Stimulated activated CD8-positive, alpha-beta memory T cell treated with anti-CD3 and anti-CD28 coated beads, Interleukin-12 subunit alpha, Interleukin-12 subunit beta, amount 100 ng/mL, for 4 hours (primary cell): ENCODE measurements around the gene ZNF318.
A peak's percentile ranks its signal among the peaks of the same experiment; 100 is the strongest.
"Not testable (repeated sequence)": the region's sequence is repeated elsewhere in the genome, so short reads cannot be mapped to it uniquely, and the experiment has no call there.

ENCODE experiments used
- DNase-seq: peaks from one replicate; pipeline ENCODE4 v3.0.0-alpha.2; 2020; ENCODE audit warnings: low read depth

Gene ZNF318

GRCh38 chr6:43369174-43370002, at the start of gene ZNF318:
TSS of gene ZNF318 (minus strand) at chr6:43369647. CDS start at chr6:43369365, 282 bp downstream.
- DNase-seq: peak; percentile 92

GRCh38 chr6:43416935-43417334, 47.5 kb upstream of the ZNF318 start:
- DNase-seq: no peak

GRCh38 chr6:43415275-43415674, 45.8 kb upstream of the ZNF318 start:
- DNase-seq: not testable (repeated sequence)

GRCh38 chr6:43413002-43413401, 43.6 kb upstream of the ZNF318 start:
- no peak for DNase-seq

- DNase-seq: no peak
Observed at GRCh38 chr6:43412541-43412940, 43.1 kb upstream of the ZNF318 start.

- not testable (repeated sequence) for DNase-seq
Observed at GRCh38 chr6:43410776-43411175, 41.3 kb upstream of the ZNF318 start.

- DNase-seq: no peak
Observed at GRCh38 chr6:43408259-43408658, 38.8 kb upstream of the ZNF318 start.

- no peak for DNase-seq
Observed at GRCh38 chr6:43407296-43407695, 37.8 kb upstream of the ZNF318 start.

GRCh38 chr6:43405354-43405753, 35.9 kb upstream of the ZNF318 start:
- no peak for DNase-seq

- no peak for DNase-seq
Observed at GRCh38 chr6:43402820-43403219, 33.4 kb upstream of the ZNF318 start.

- no peak for DNase-seq
Observed at GRCh38 chr6:43401730-43402129, 32.3 kb upstream of the ZNF318 start.

GRCh38 chr6:43399932-43400487, 30.6 kb upstream of the ZNF318 start:
- DNase-seq: no peak

GRCh38 chr6:43396408-43397149, 27.1 kb upstream of the ZNF318 start:
- no peak for DNase-seq

GRCh38 chr6:43395776-43396175, 26.3 kb upstream of the ZNF318 start:
- DNase-seq: no peak

- DNase-seq: no peak
Observed at GRCh38 chr6:43394982-43395381, 25.5 kb upstream of the ZNF318 start.

GRCh38 chr6:43393602-43394001, 24.2 kb upstream of the ZNF318 start:
- no peak for DNase-seq

- DNase-seq: not testable (repeated sequence)
Observed at GRCh38 chr6:43393133-43393532, 23.7 kb upstream of the ZNF318 start.

GRCh38 chr6:43391440-43392031, 22.1 kb upstream of the ZNF318 start:
- DNase-seq: no peak

GRCh38 chr6:43390753-43391439, 21.4 kb upstream of the ZNF318 start:
- DNase-seq: not testable (repeated sequence)

- DNase-seq: no peak
Observed at GRCh38 chr6:43389730-43390295, 20.4 kb upstream of the ZNF318 start.

GRCh38 chr6:43386492-43386891, 17.0 kb upstream of the ZNF318 start:
- no peak for DNase-seq
